ENCODE data around the gene TPP2. TPM values are rescaled to one million over a fixed set of nuclear protein-coding genes. Genes with fewer than 3 reads are reported as not detected.

The TPP2 gene
- total RNA-seq, 1 experiment from 2014 or later, result 54.4 TPM

DNA sequence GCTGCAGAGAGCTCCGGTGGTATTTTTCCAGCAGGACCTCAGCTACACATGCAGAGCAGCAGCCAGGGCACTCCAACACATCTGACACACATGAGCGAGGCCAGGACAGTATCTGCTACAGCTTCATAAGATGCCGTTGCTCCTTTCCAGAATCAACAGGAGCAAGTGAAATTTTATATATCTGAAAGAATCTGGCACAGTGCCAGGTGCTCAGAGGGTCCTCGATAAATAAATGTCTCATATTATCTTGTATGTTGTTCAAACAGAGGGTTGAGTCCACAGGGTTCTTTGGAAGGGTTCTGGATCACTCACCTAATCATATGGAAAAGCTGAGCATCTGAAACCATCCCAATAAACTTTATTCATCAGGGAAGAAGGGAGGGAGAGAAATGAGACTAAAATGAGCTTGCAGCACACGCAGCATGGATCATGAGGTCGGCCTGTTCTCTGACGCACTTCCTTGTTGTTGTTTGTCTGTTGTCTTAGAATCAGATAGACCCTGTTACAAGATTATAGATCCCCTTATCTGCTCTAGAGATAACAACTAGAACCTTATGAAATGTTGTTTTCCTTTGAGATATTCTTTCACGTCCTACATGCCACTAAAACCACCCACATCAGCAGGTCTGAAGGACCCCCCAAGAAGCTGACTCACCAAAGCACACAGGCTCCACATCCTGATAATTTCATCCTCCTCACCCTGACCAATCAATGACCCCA, 101.3 kb downstream of the TPP2 start:
- intact Hi-C loops (cut with micrococcal nuclease; ENCODE audit: unreplicated experiment), result no loop called here
- no peaks in the 10 kb centered on the region for H3K4me1 ChIP-seq (ENCODE audit: insufficient read depth, low read length, poor library complexity, severe bottlenecking)
- POLR2A ChIA-PET (ENCODE audit: low non-redundant PET), result no interaction called here
- H3K27me3 ChIP-seq (replicated peaks; ENCODE audit: insufficient read depth, low read depth, low read length, poor library complexity), result no peaks in the 10 kb centered on the region
- no TSS peak for BruUV-seq (replicated peaks)
- CTCF ChIA-PET, result no interaction called here
- DNase-seq (ENCODE audit: low spot score), result no peak
- no peak overlapping the region for H3K4me3 ChIP-seq (ENCODE audit: low read depth, low read length, poor library complexity, severe bottlenecking)
- TF ChIP-seq, protein P1, sequence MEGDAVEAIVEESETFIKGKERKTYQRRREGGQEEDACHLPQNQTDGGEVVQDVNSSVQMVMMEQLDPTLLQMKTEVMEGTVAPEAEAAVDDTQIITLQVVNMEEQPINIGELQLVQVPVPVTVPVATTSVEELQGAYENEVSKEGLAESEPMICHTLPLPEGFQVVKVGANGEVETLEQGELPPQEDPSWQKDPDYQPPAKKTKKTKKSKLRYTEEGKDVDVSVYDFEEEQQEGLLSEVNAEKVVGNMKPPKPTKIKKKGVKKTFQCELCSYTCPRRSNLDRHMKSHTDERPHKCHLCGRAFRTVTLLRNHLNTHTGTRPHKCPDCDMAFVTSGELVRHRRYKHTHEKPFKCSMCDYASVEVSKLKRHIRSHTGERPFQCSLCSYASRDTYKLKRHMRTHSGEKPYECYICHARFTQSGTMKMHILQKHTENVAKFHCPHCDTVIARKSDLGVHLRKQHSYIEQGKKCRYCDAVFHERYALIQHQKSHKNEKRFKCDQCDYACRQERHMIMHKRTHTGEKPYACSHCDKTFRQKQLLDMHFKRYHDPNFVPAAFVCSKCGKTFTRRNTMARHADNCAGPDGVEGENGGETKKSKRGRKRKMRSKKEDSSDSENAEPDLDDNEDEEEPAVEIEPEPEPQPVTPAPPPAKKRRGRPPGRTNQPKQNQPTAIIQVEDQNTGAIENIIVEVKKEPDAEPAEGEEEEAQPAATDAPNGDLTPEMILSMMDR (conservative IDR thresholded peaks at IDR 0.05; ENCODE audit: low read depth, low read length), result no peak
- TF ChIP-seq EZH2 (IDR thresholded peaks at IDR 0.05; ENCODE audit: borderline replicate concordance, low read depth, low read length, poor library complexity, severe bottlenecking), result no peak
- no peak overlapping the region for H3K27ac ChIP-seq (ENCODE audit: low read depth, low read length, poor library complexity, severe bottlenecking)
- no peaks in the 10 kb centered on the region for H3K9me3 ChIP-seq (ENCODE audit: low read depth, low read length, poor library complexity, severe bottlenecking)
- no peaks in the 10 kb centered on the region for H3K36me3 ChIP-seq (ENCODE audit: insufficient read depth, low read length, poor library complexity, severe bottlenecking)

DNA sequence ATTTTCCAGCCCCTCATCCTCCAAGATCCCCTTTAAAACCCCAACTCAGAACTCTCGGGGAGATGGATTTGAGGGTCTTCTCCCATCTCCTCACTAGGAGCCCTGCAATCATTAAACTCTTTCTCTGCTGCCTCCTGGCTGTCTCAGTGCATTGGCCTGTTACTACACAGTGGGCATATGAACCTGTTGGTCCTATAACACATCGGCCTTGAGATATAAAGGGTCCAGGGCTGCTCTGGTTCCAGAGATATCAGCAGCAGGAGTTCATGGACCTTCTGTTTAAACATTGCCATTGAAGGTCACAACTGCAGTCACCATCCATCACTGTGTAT, 101.8 kb downstream of the TPP2 start:
- Histone ChIP-seq H3K9me3 (ENCODE audit: low read depth, low read length, poor library complexity, severe bottlenecking) (no peaks in the 10 kb centered on the region), H3K27me3 (replicated peaks; ENCODE audit: insufficient read depth, low read depth, low read length, poor library complexity) (no peaks in the 10 kb centered on the region), H3K4me3 (ENCODE audit: low read depth, low read length, poor library complexity, severe bottlenecking) (no peak overlapping the region), H3K27ac (ENCODE audit: low read depth, low read length, poor library complexity, severe bottlenecking) (no peak overlapping the region), H3K4me1 (ENCODE audit: insufficient read depth, low read length, poor library complexity, severe bottlenecking) (no peaks in the 10 kb centered on the region), H3K36me3 (ENCODE audit: insufficient read depth, low read length, poor library complexity, severe bottlenecking) (no peaks in the 10 kb centered on the region)
- intact Hi-C loops (cut with micrococcal nuclease; ENCODE audit: unreplicated experiment), result no loop called here
- TF ChIP-seq, protein P1 (conservative IDR thresholded peaks at IDR 0.05; ENCODE audit: low read depth, low read length), result no peak
- TF ChIP-seq EZH2 (IDR thresholded peaks at IDR 0.05; ENCODE audit: borderline replicate concordance, low read depth, low read length, poor library complexity, severe bottlenecking), result no peak
- POLR2A ChIA-PET (ENCODE audit: low non-redundant PET), result no interaction called here
- BruUV-seq (replicated peaks), result no TSS peak
- DNase-seq (ENCODE audit: low spot score), result no peak
- CTCF ChIA-PET, result no interaction called here

DNA sequence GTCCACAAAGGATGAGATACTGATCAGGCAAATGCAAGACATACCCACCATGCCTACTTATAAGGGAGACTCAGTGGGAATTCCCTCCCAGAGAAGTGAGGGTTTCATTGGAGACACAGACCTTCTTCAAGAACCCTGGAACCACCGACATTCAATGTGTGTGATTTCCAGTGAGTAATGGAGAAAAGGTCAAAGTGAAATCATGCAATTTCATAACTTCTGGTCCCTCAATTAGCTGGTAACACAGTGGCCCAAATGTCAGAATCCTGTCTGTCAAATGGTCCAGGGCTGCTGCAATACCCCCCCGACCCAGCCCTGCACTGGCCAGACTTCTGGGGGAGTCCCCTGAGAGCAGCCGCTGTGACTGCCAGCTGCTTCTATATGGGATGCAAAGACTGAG, 102.7 kb downstream of the TPP2 start:
- no TSS peak for BruUV-seq (replicated peaks)
- Histone ChIP-seq H3K9me3 (ENCODE audit: low read depth, low read length, poor library complexity, severe bottlenecking) (no peaks in the 10 kb centered on the region), H3K4me1 (ENCODE audit: insufficient read depth, low read length, poor library complexity, severe bottlenecking) (no peaks in the 10 kb centered on the region), H3K36me3 (ENCODE audit: insufficient read depth, low read length, poor library complexity, severe bottlenecking) (no peaks in the 10 kb centered on the region), H3K27ac (ENCODE audit: low read depth, low read length, poor library complexity, severe bottlenecking) (no peak overlapping the region), H3K4me3 (ENCODE audit: low read depth, low read length, poor library complexity, severe bottlenecking) (no peak overlapping the region), H3K27me3 (replicated peaks; ENCODE audit: insufficient read depth, low read depth, low read length, poor library complexity) (no peaks in the 10 kb centered on the region)
- TF ChIP-seq, protein P1 (conservative IDR thresholded peaks at IDR 0.05; ENCODE audit: low read depth, low read length), result no peak
- TF ChIP-seq EZH2 (IDR thresholded peaks at IDR 0.05; ENCODE audit: borderline replicate concordance, low read depth, low read length, poor library complexity, severe bottlenecking), result no peak
- no peak for DNase-seq (ENCODE audit: low spot score)
- CTCF ChIA-PET, result no interaction called here
- POLR2A ChIA-PET (ENCODE audit: low non-redundant PET), result no interaction called here
- intact Hi-C loops (cut with micrococcal nuclease; ENCODE audit: unreplicated experiment), result no loop called here

Measured in A673 (cell line).